K562 (cell line): ENCODE data around the gene ATIC. TPM values are rescaled to one million over a fixed set of nuclear protein-coding genes. Genes with fewer than 3 reads are reported as not detected.

ENCODE experiments used
- CBX8 ChIP-seq: fragments of 200-600 bp; sonication (generic); IDR thresholded peaks from 2 replicates; pipeline ENCODE4 v1.6.1; 2012; ENCODE audit warnings: borderline replicate concordance, mixed run types, low read depth, mild to moderate bottlenecking, moderate library complexity, mixed read lengths, low read length, control low read depth, inconsistent platforms; ENCODE audit not compliant: poor library complexity, severe bottlenecking; ENCODE audit errors: extremely low read depth
- CC2D1A ChIP-seq: fragments of 450-650 bp; IDR thresholded peaks from 2 replicates; pipeline ENCODE4 v1.6.1; 2017; ENCODE audit warnings: mild to moderate bottlenecking
- CREM ChIP-seq: IDR thresholded peaks from 2 replicates; pipeline ENCODE4 v1.6.1; 2014; ENCODE audit warnings: antibody characterized with exemption, low read depth
- E4F1 ChIP-seq: fragments of 250-450 bp; sonication (Bioruptor Pico); IDR thresholded peaks from 2 replicates; pipeline ENCODE4 v1.5.0; 2021; ENCODE audit warnings: mild to moderate bottlenecking, borderline replicate concordance
- GATAD2A ChIP-seq: fragments of 450-650 bp; IDR thresholded peaks from 2 replicates; pipeline ENCODE4 v1.6.1; 2017
- HDGF ChIP-seq: fragments of 450-650 bp; IDR thresholded peaks from 2 replicates; pipeline ENCODE4 v1.6.1; 2016
- HES1 ChIP-seq: fragments of 450-650 bp; IDR thresholded peaks from 2 replicates; pipeline ENCODE4 v1.6.1; 2016; ENCODE audit warnings: low read depth, mild to moderate bottlenecking, moderate library complexity
- HMBOX1 ChIP-seq: sonication (generic); IDR thresholded peaks from 2 replicates; pipeline ENCODE4 v1.6.1; 2016
- KDM1A ChIP-seq, 2 experiments: fragments of 450-650 bp; IDR thresholded peaks; 2 replicates each; pipeline ENCODE4 v1.6.1; 2016; ENCODE audit warnings: mild to moderate bottlenecking in 2 of 2
- MAFG ChIP-seq: fragments of 450-650 bp; conservative IDR thresholded peaks from 2 replicates; pipeline ENCODE4 v1.6.1; 2016; ENCODE audit warnings: missing genetic modification characterization, missing compliant biosample characterization
- MTA2 ChIP-seq: fragments of 450-650 bp; IDR thresholded peaks from 2 replicates; pipeline ENCODE4 v1.6.1; 2016; ENCODE audit warnings: low read depth
- NFXL1 ChIP-seq: fragments of 450-650 bp; formaldehyde crosslinking; IDR thresholded peaks from 2 replicates; pipeline ENCODE4 v1.4.0; 2021; ENCODE audit warnings: mild to moderate bottlenecking
- POLR2AphosphoS5 ChIP-seq: IDR thresholded peaks from 2 replicates; pipeline ENCODE4 v1.6.1; 2011; ENCODE audit warnings: mild to moderate bottlenecking, low read depth, low read length, moderate library complexity; ENCODE audit not compliant: control insufficient read depth, insufficient read depth
- RBM14 ChIP-seq: fragments of 200-400 bp; formaldehyde crosslinking; IDR thresholded peaks from 2 replicates; pipeline ENCODE4 v1.6.1; 2018; ENCODE audit warnings: low read depth, mild to moderate bottlenecking, low read length, moderate library complexity, borderline replicate concordance; ENCODE audit not compliant: insufficient read depth
- SAFB2 ChIP-seq: fragments of 200-400 bp; formaldehyde crosslinking; IDR thresholded peaks from 2 replicates; pipeline ENCODE4 v1.6.1; 2018; ENCODE audit warnings: borderline replicate concordance, low read length, low read depth, moderate library complexity; ENCODE audit not compliant: severe bottlenecking
- SRSF9 ChIP-seq: fragments of 200-400 bp; formaldehyde crosslinking; IDR thresholded peaks from 2 replicates; pipeline ENCODE4 v1.6.1; 2017; ENCODE audit warnings: low read depth, low read length, borderline replicate concordance
- THRAP3 ChIP-seq: fragments of 450-650 bp; IDR thresholded peaks from 2 replicates; pipeline ENCODE4 v1.6.1; 2016; ENCODE audit warnings: mild to moderate bottlenecking, inconsistent platforms, borderline replicate concordance
- ZNF766 ChIP-seq: fragments of 200-800 bp; sonication (Bioruptor generic); conservative IDR thresholded peaks from 2 replicates; pipeline ENCODE4 v1.6.1; 2016; ENCODE audit warnings: missing genetic modification characterization, missing compliant biosample characterization
- polyA plus RNA-seq, 8 experiments: library from polyadenylated mRNA; depleted of rRNA in 4 of 8; stranded (reverse) in 5 of 8; unstranded in 3 of 8; fragments of >200 nt; fragmentation: Nextera tagmentation in 2 of 8; fragmentation: Illumina TruSeq in 1 of 8; extraction: Ambion mirVana in 2 of 8; extraction: Trizol in 1 of 8; gene quantifications; 2 replicates each; pipeline versions ENCODE4 v1.2.1 to v1.2.3, GENCODE V29; 2011 to 2014; ENCODE audit warnings: inconsistent platforms in 1 of 8, missing spikeins in 1 of 8
- total RNA-seq, 7 experiments: library from RNA; depleted of rRNA in 6 of 7; stranded (reverse); fragments of >200 nt in 6 of 7; fragmentation: Illumina TruSeq in 2 of 7; extraction: Trizol in 2 of 7; gene quantifications; 2 replicates each; pipeline versions ENCODE4 v1.2.1 to v1.2.3, GENCODE V29; 2011 to 2021; ENCODE audit warnings: low replicate concordance in 1 of 7
- TF ChIP-seq, protein P1 (sequence below): fragments of 200-800 bp; sonication (Bioruptor generic); IDR thresholded peaks from 2 replicates; pipeline ENCODE4 v1.6.1; 2016; ENCODE audit warnings: missing genetic modification characterization, missing compliant biosample characterization

ATIC gene
- total and polyA plus RNA-seq, 9 of the 15 experiments (the other 6 are each of a cell fraction or from before 2014, with no cell fraction given) = 45.6 to 480 (median 212) TPM

DNA sequence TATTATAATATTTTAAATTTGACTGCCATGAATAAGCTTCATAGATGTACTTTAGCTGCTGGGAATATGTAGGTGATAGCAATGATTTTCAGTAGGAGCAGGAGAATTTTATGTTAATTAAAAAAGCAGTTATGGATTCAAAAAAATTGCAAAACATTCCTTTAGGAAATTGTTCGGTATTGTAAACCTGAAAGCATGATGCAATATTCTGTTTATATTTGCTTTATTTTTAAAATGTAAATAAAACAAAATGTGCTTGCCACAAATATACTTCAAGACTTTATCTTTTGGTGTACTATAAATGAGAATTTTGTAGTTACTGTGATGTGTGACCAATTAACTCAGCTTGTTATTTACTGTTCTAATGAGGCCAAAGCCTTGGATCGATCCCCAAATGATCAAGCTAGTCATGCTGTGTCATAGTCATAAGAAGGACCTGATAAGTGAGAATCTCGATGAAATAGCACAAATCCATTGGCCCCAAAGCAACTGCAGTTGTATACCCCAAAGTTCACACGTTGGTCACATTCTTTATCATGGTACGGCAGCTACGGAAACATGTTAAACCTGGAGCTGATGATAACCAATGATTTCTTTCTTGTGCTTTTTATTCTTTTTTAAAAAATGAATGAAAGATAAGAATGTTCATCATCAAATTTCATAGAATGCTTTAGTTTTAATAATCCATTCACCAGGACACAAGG is 23.6 kb upstream of the ATIC start (continued):
- TF ChIP-seq E4F1 = no peak
- TF ChIP-seq SAFB2 = no peak
- TF ChIP-seq NFXL1 (CRISPR knock-in tag) = no peak
- TF ChIP-seq THRAP3 = no peak
- peak; percentile 70 for TF ChIP-seq MTA2
- TF ChIP-seq GATAD2A = peak; percentile 54; the same call in 1 of the 2 replicates
- 0 out of 2 replicates have a peak, but pooled peaks have one; percentile 43 for TF ChIP-seq HES1
- peak; percentile 58; the same call in 1 of the 2 replicates for TF ChIP-seq CC2D1A
- TF ChIP-seq MAFG (tag) = peak; percentile 85
- TF ChIP-seq ZNF766 (CRISPR knock-in tag) = no peak; the same call in 1 of the 2 replicates
- TF ChIP-seq HMBOX1 = peak; percentile 49; the same call in 1 of the 2 replicates
- TF ChIP-seq, protein P1, sequence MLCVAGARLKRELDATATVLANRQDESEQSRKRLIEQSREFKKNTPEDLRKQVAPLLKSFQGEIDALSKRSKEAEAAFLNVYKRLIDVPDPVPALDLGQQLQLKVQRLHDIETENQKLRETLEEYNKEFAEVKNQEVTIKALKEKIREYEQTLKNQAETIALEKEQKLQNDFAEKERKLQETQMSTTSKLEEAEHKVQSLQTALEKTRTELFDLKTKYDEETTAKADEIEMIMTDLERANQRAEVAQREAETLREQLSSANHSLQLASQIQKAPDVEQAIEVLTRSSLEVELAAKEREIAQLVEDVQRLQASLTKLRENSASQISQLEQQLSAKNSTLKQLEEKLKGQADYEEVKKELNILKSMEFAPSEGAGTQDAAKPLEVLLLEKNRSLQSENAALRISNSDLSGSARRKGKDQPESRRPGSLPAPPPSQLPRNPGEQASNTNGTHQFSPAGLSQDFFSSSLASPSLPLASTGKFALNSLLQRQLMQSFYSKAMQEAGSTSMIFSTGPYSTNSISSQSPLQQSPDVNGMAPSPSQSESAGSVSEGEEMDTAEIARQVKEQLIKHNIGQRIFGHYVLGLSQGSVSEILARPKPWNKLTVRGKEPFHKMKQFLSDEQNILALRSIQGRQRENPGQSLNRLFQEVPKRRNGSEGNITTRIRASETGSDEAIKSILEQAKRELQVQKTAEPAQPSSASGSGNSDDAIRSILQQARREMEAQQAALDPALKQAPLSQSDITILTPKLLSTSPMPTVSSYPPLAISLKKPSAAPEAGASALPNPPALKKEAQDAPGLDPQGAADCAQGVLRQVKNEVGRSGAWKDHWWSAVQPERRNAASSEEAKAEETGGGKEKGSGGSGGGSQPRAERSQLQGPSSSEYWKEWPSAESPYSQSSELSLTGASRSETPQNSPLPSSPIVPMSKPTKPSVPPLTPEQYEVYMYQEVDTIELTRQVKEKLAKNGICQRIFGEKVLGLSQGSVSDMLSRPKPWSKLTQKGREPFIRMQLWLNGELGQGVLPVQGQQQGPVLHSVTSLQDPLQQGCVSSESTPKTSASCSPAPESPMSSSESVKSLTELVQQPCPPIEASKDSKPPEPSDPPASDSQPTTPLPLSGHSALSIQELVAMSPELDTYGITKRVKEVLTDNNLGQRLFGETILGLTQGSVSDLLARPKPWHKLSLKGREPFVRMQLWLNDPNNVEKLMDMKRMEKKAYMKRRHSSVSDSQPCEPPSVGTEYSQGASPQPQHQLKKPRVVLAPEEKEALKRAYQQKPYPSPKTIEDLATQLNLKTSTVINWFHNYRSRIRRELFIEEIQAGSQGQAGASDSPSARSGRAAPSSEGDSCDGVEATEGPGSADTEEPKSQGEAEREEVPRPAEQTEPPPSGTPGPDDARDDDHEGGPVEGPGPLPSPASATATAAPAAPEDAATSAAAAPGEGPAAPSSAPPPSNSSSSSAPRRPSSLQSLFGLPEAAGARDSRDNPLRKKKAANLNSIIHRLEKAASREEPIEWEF = peak; percentile 97
- TF ChIP-seq POLR2AphosphoS5 = peak; percentile 86
- no peak for TF ChIP-seq HDGF
- TF ChIP-seq RBM14 = no peak
- TF ChIP-seq CBX8 = no peak
- TF ChIP-seq KDM1A (IDR thresholded peaks at IDR 0.05) = peak; percentile 84 to 86
- no peak for TF ChIP-seq SRSF9
- TF ChIP-seq CREM = peak; percentile 61
